PFSK-1 (cell line): ENCODE results near the gene RSRP1.

Experiments used
- FOXP2 ChIP-seq: optimal IDR thresholded peaks from 2 replicates; pipeline ENCODE3; 2011; ENCODE audit warnings: borderline replicate concordance, control low read depth, inconsistent platforms; ENCODE audit not compliant: insufficient read depth; ENCODE audit errors: extremely low read length, extremely low read depth
- POLR2AphosphoS5 ChIP-seq: IDR thresholded peaks from 2 replicates; pipeline ENCODE4 v1.6.1; 2012; ENCODE audit warnings: low read depth, mild to moderate bottlenecking, control low read depth, low read length, moderate library complexity
- REST ChIP-seq, 2 experiments: IDR thresholded peaks; 2 replicates each; pipeline versions ENCODE4 v1.6.1 to v1.8.0; 2011 to 2012; ENCODE audit warnings: low read depth in 2 of 2, low read length in 2 of 2, control low read depth in 1 of 2, inconsistent platforms in 1 of 2, mild to moderate bottlenecking in 1 of 2, moderate library complexity in 1 of 2; ENCODE audit not compliant: insufficient read depth in 1 of 2
- TAF1 ChIP-seq: IDR thresholded peaks from 2 replicates; pipeline ENCODE4 v1.6.1; 2012; ENCODE audit warnings: low read length, control low read depth, borderline replicate concordance; ENCODE audit not compliant: insufficient read depth

GRCh38 chr1:25246600-25247023 is 642 bp downstream of the RSRP1 start:
- no peak for TF ChIP-seq TAF1
- no peak for TF ChIP-seq POLR2AphosphoS5
- no peak for TF ChIP-seq FOXP2
- no peak for TF ChIP-seq REST (IDR thresholded peaks at IDR 0.05; ENCODE audit: insufficient read depth in 1 of 2, low read depth in 2 of 2, low read length in 2 of 2)
